ENCODE results near the gene AK2. TPM values are rescaled to one million over a fixed set of nuclear protein-coding genes. Genes with fewer than 3 reads are reported as not detected.

AK2 gene
- 100 to 1,000 TPM; 120 to 162 TPM for total RNA-seq

DNA sequence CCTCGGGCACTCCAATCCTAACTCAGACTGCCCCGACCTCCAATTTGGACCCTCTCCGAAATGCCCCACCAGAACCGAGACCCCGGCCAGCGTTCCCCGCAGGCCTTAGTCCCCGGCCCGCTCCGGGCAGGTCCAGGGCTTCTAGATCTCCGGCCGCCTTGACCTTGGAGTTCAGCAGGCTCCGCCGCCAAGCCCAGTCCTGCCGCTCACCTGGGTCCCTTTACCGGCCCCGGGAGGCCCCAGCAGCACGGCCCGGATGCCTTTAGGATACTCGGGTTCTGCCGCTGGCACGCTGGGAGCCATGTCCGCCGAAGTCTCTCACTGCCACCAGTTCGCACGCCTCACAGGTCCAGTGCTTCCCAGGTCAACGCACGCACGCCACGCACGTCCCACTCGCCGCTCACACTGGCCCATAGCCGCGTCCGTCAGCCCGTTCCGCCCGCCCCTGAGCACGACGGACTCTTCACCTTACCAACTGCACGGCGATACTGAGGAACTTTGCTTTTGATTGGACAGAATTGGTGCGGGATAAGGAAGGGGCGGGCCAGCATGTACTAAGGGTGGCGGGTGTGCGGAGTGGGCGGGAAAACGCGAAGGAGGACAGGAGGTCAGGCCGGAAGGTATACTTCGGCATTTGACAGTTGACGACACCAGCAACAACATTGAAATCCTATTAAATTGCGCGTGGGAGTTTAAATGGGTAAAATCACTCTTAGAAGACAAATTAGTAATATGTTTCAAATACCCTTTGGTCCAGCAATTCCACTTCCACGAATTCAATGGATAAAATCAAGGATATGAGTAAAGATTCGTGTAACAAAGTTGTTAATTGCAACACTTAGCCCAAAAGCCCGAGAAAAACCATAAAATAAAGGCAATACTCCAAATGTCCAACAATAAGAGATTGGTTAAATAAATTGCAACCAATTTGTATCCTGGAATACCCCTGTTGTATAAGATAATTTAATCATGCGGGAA lies at the start of gene AK2:
Gene AK2, minus strand, starts transcription at position 358 of the 978 bp plus-strand sequence. Its CDS starts 55 bp downstream, at position 303.
- H3K27me3 ChIP-seq, result no peaks in the 10 kb centered on the region
- H3K9me3 ChIP-seq, result no peaks in the 10 kb centered on the region
- peak within 1 kb of the TSS; percentile 90 to 99 for H3K4me3 ChIP-seq
- TF ChIP-seq, protein P1, sequence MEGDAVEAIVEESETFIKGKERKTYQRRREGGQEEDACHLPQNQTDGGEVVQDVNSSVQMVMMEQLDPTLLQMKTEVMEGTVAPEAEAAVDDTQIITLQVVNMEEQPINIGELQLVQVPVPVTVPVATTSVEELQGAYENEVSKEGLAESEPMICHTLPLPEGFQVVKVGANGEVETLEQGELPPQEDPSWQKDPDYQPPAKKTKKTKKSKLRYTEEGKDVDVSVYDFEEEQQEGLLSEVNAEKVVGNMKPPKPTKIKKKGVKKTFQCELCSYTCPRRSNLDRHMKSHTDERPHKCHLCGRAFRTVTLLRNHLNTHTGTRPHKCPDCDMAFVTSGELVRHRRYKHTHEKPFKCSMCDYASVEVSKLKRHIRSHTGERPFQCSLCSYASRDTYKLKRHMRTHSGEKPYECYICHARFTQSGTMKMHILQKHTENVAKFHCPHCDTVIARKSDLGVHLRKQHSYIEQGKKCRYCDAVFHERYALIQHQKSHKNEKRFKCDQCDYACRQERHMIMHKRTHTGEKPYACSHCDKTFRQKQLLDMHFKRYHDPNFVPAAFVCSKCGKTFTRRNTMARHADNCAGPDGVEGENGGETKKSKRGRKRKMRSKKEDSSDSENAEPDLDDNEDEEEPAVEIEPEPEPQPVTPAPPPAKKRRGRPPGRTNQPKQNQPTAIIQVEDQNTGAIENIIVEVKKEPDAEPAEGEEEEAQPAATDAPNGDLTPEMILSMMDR (IDR thresholded peaks at IDR 0.05), result no peak
- H3K36me3 ChIP-seq, result no peaks in the 10 kb centered on the region
- peak; percentile 98 for DNase-seq (ENCODE audit: low spot score)
- peak within 1 kb of the TSS; percentile 88 to 89 for H3K27ac ChIP-seq
- H3K4me1 ChIP-seq, result peaks cover 0 to 26% of the 10 kb centered on the region in 2 donors

- Histone ChIP-seq H3K36me3 (no peaks in the 10 kb centered on the region), H3K4me3 (no peak overlapping the region), H3K9me3 (no peaks in the 10 kb centered on the region), H3K4me1 (peaks cover 0 to 12% of the 10 kb centered on the region in 2 donors), H3K27me3 (no peaks in the 10 kb centered on the region), H3K27ac (no peak overlapping the region)
- TF ChIP-seq, protein P1 (IDR thresholded peaks at IDR 0.05), result peak; percentile 62 to 86
- peak; percentile 82 for DNase-seq (ENCODE audit: low spot score)
These were observed 49.7 kb upstream of the AK2 start for GRCh38 chr1:33086384-33086850.

DNA sequence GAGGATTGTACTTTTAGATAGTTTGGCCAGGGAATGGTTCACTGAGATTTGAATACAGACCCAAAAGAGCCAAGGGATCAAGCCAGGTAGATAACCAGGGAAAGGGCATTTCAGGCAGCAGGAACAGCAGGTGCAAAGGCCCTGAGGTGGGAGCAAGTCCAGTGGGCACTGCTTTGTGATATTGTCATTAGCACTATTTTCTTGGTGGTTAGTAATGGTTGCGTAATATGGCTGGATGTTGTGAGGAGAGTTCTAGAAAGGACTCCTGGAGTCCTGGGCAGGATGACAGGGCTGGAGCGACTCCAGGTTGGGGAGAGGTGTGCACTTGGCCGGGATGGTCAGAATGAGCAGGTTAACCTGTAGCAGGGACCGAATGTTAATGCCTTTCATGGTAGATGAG lies 48.6 kb upstream of the AK2 start:
- H3K27ac ChIP-seq, result no peak overlapping the region
- H3K36me3 ChIP-seq, result no peaks in the 10 kb centered on the region
- H3K4me1 ChIP-seq, result peaks cover 0 to 20% of the 10 kb centered on the region in 2 donors
- no peaks in the 10 kb centered on the region for H3K9me3 ChIP-seq
- H3K4me3 ChIP-seq, result no peak overlapping the region
- H3K27me3 ChIP-seq, result no peaks in the 10 kb centered on the region
- TF ChIP-seq, protein P1 (IDR thresholded peaks at IDR 0.05), result no peak
- DNase-seq (ENCODE audit: low spot score), result no peak

DNA sequence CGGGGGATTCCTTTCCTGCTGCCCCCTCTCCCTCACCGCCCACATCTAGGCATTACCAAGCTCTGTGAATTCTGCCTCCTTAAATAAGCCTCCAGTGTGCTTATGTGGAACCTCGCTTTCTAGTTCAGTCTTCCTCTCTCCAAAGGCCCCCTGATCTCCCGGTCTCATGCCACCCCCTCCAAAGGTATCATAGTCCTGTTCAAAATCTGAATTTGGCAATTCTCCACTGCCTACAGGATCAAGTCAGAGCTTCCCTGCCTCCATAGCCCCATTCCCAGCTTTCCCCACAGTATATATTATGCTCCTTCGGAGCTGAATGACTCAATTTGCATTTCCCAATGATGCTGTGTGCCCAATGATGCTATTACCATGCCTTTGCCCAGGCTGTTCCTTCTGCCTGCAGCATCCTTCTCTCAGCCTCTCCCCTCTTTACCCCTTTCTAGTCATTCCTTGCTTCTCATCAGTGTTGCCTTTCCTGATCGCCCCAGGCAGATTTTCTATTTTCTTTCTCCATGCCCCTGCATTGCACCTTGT lies 46.0 kb upstream of the AK2 start:
- no peaks in the 10 kb centered on the region for H3K36me3 ChIP-seq
- no peaks in the 10 kb centered on the region for H3K27me3 ChIP-seq
- no peak overlapping the region for H3K27ac ChIP-seq
- no peaks in the 10 kb centered on the region for H3K9me3 ChIP-seq
- DNase-seq (ENCODE audit: low spot score), result no peak
- peaks cover 0 to 22% of the 10 kb centered on the region in 2 donors for H3K4me1 ChIP-seq
- TF ChIP-seq, protein P1 (IDR thresholded peaks at IDR 0.05), result no peak
- H3K4me3 ChIP-seq, result no peak overlapping the region

GRCh38 chr1:33081554-33082305 lies 45.0 kb upstream of the AK2 start:
- TF ChIP-seq, protein P1 (IDR thresholded peaks at IDR 0.05), result no peak
- Histone ChIP-seq H3K9me3 (no peaks in the 10 kb centered on the region), H3K4me3 (peak overlapping the region; percentile 55 to 64), H3K27me3 (no peaks in the 10 kb centered on the region), H3K36me3 (no peaks in the 10 kb centered on the region), H3K4me1 (peaks cover 0 to 22% of the 10 kb centered on the region in 2 donors), H3K27ac (peak overlapping the region; percentile 5 to 65)
- DNase-seq (ENCODE audit: low spot score), result no peak
